HepG2 (cell line): ENCODE results near the gene FRMD8. TPM values are rescaled to one million over a fixed set of nuclear protein-coding genes. Genes with fewer than 3 reads are reported as not detected.

Source experiments
- GPN1 ChIP-seq: sonication (generic); formaldehyde crosslinking; IDR thresholded peaks from 2 replicates; pipeline ENCODE4 v1.5.1; 2020; ENCODE audit warnings: missing genetic modification reagents, borderline replicate concordance
- HNRNPH1 ChIP-seq: fragments of 200-400 bp; formaldehyde crosslinking; optimal IDR thresholded peaks from 2 replicates; pipeline ENCODE3; 2017; ENCODE audit warnings: mild to moderate bottlenecking, low read depth, low read length
- JUN ChIP-seq: sonication (generic); formaldehyde crosslinking; IDR thresholded peaks from 2 replicates; pipeline ENCODE4 v1.4.0; 2020; ENCODE audit warnings: mild to moderate bottlenecking, missing genetic modification reagents
- KAT2B ChIP-seq: fragments of 150-350 bp; IDR thresholded peaks from 2 replicates; pipeline ENCODE4 v1.6.1; 2014; ENCODE audit warnings: low read depth, low read length, borderline replicate concordance
- KDM5B ChIP-seq: sonication (generic); formaldehyde crosslinking; IDR thresholded peaks from 2 replicates; pipeline ENCODE4 v1.4.0; 2020; ENCODE audit warnings: missing genetic modification reagents, mild to moderate bottlenecking, borderline replicate concordance
- MAFG ChIP-seq: sonication (generic); formaldehyde crosslinking; IDR thresholded peaks from 2 replicates; pipeline ENCODE4 v1.5.1; 2020; ENCODE audit warnings: mild to moderate bottlenecking, missing genetic modification reagents
- MAX ChIP-seq: IDR thresholded peaks from 2 replicates; pipeline ENCODE4 v1.6.1; 2012; ENCODE audit warnings: inconsistent platforms
- NCOA1 ChIP-seq: sonication (generic); formaldehyde crosslinking; IDR thresholded peaks from 2 replicates; pipeline ENCODE4 v1.9.0; 2021; ENCODE audit warnings: missing genetic modification reagents
- REXO4 ChIP-seq: sonication (generic); formaldehyde crosslinking; IDR thresholded peaks from 2 replicates; pipeline ENCODE4 v1.8.0; 2022; ENCODE audit warnings: missing genetic modification reagents, mild to moderate bottlenecking, borderline replicate concordance
- SMAD9 ChIP-seq: sonication (generic); formaldehyde crosslinking; IDR thresholded peaks from 2 replicates; pipeline ENCODE4 v1.5.1; 2020; ENCODE audit warnings: mild to moderate bottlenecking, missing genetic modification reagents
- TMF1 ChIP-seq: sonication (generic); formaldehyde crosslinking; IDR thresholded peaks from 2 replicates; pipeline ENCODE4 v1.8.1; 2022; ENCODE audit warnings: low read depth, missing genetic modification reagents
- TRIM22 ChIP-seq: fragments of 450-650 bp; IDR thresholded peaks from 2 replicates; pipeline ENCODE4 v1.6.1; 2017
- YEATS2 ChIP-seq: sonication (generic); formaldehyde crosslinking; IDR thresholded peaks from 2 replicates; pipeline ENCODE4 v1.4.0; 2020; ENCODE audit warnings: missing genetic modification reagents, borderline replicate concordance
- ZBTB20 ChIP-seq: sonication (generic); formaldehyde crosslinking; IDR thresholded peaks from 2 replicates; pipeline ENCODE4 v1.8.1; 2023; ENCODE audit warnings: missing genetic modification reagents, low read depth, mild to moderate bottlenecking, borderline replicate concordance
- ZBTB40 ChIP-seq, 2 experiments: fragments of 450-650 bp in 1 of 2; sonication (generic) in 1 of 2; formaldehyde crosslinking in 1 of 2; IDR thresholded peaks; 2 replicates each; pipeline versions ENCODE4 v1.6.1 to v1.8.0; 2016 to 2022; ENCODE audit warnings: antibody characterized with exemption in 1 of 2, mild to moderate bottlenecking in 1 of 2, missing genetic modification reagents in 1 of 2
- ZNF121 ChIP-seq: sonication (generic); formaldehyde crosslinking; IDR thresholded peaks from 2 replicates; pipeline ENCODE4 v1.5.0; 2020; ENCODE audit warnings: mild to moderate bottlenecking, missing genetic modification reagents
- ZNF441 ChIP-seq: sonication (generic); formaldehyde crosslinking; IDR thresholded peaks from 2 replicates; pipeline ENCODE4 v1.7.0; 2021; ENCODE audit warnings: missing genetic modification reagents, borderline replicate concordance
- polyA plus RNA-seq, 8 experiments: library from polyadenylated mRNA; depleted of rRNA in 3 of 8; stranded (reverse) in 7 of 8; unstranded in 1 of 8; fragments of >200 nt; fragmentation: Illumina TruSeq in 4 of 8; extraction: Trizol in 4 of 8; gene quantifications; 2 replicates each; pipeline versions ENCODE4 v1.2.1 to v1.2.3, GENCODE V29; 2011 to 2016; ENCODE audit warnings: low read depth in 4 of 8, missing spikeins in 1 of 8, mixed read lengths in 1 of 8; ENCODE audit not compliant: insufficient read depth in 1 of 8
- total RNA-seq, 5 experiments: library from RNA; depleted of rRNA; stranded (reverse); fragments of >200 nt; fragmentation: Illumina TruSeq; extraction: Trizol; gene quantifications; 2 replicates each; pipeline ENCODE4 v1.2.3, GENCODE V29; 2016; ENCODE audit warnings: low read depth in 1 of 5
- TF ChIP-seq, protein P1 (sequence below): sonication (generic); formaldehyde crosslinking; IDR thresholded peaks from 2 replicates; pipeline ENCODE4 v1.5.0; 2020; ENCODE audit warnings: missing genetic modification reagents

FRMD8 gene
- total and polyA plus RNA-seq, 2 of the 13 experiments (the other 11 are each of a cell fraction or from before 2014, with no cell fraction given) = 5.8 to 20.6 TPM

- TF ChIP-seq ZBTB40 (IDR thresholded peaks at IDR 0.05) (no peak), ZBTB40 (CRISPR knock-in tag; IDR thresholded peaks at IDR 0.05) (no peak; the same call in 1 of the 2 replicates), MAX (no peak), HNRNPH1 (no peak), KDM5B (CRISPR knock-in tag) (no peak; the same call in 1 of the 2 replicates), NCOA1 (CRISPR knock-in tag) (no peak), ZNF441 (peak; percentile 35; the same call in 1 of the 2 replicates), REXO4 (no peak), KAT2B (no peak), ZNF121 (CRISPR knock-in tag) (no peak), TMF1 (CRISPR knock-in tag) (no peak), SMAD9 (CRISPR knock-in tag) (no peak), JUN (peak; percentile 95), MAFG (no peak), GPN1 (CRISPR knock-in tag) (no peak), TRIM22 (no peak), YEATS2 (0 out of 2 replicates have a peak, but pooled peaks have one; percentile 13), ZBTB20 (CRISPR knock-in tag) (no peak; the same call in 1 of the 2 replicates)
- TF ChIP-seq, protein P1, sequence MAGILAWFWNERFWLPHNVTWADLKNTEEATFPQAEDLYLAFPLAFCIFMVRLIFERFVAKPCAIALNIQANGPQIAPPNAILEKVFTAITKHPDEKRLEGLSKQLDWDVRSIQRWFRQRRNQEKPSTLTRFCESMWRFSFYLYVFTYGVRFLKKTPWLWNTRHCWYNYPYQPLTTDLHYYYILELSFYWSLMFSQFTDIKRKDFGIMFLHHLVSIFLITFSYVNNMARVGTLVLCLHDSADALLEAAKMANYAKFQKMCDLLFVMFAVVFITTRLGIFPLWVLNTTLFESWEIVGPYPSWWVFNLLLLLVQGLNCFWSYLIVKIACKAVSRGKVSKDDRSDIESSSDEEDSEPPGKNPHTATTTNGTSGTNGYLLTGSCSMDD (CRISPR knock-in tag) = no peak
Measured at GRCh38 chr11:65421794-65422632, 35.6 kb downstream of the FRMD8 start (continued).
